GM18502 (cell line): Measurements from ENCODE around the gene PCDHGB6.
"Not testable (repeated sequence)": the region's sequence is repeated elsewhere in the genome, so short reads cannot be mapped to it uniquely, and the experiment has no call there.

Experiments
- ATAC-seq: cut with Tn5 transposase; IDR thresholded peaks from one replicate; pipeline ENCODE4 v1.9.1; 2021; ENCODE audit warnings: mild to moderate bottlenecking; ENCODE audit not compliant: unreplicated experiment, poor library complexity

PCDHGB6 gene

GRCh38 chr5:141414548-141415274 lies 6.9 kb downstream of the PCDHGB6 start:
- ATAC-seq: not testable (repeated sequence)

- ATAC-seq: not testable (repeated sequence)
Measured at GRCh38 chr5:141415275-141415618, 7.4 kb downstream of the PCDHGB6 start.

GRCh38 chr5:141417494-141418172 lies 9.8 kb downstream of the PCDHGB6 start, which contains the start of gene PCDHGB7:
PCDHGB7 (plus strand) TSS chr5:141417677; CDS start chr5:141417860, 183 bp downstream.
- peak; percentile 73 for ATAC-seq

- no peak for ATAC-seq
Measured at GRCh38 chr5:141419074-141419880, 11.5 kb downstream of the PCDHGB6 start.

GRCh38 chr5:141420855-141421488 lies 13.2 kb downstream of the PCDHGB6 start, which contains the start of gene PCDHGA11:
PCDHGA11 (plus strand) TSS chr5:141421051; CDS start chr5:141421228, 177 bp downstream.
- ATAC-seq: peak; percentile 41

- ATAC-seq: no peak
Measured at GRCh38 chr5:141421489-141421855, 13.7 kb downstream of the PCDHGB6 start.

- ATAC-seq: no peak
Measured at GRCh38 chr5:141422742-141423291, 15.0 kb downstream of the PCDHGB6 start.

- no peak for ATAC-seq
Measured at GRCh38 chr5:141427783-141428426, 20.1 kb downstream of the PCDHGB6 start.

- peak; percentile 91 for ATAC-seq
Measured at GRCh38 chr5:141430332-141431113, 22.7 kb downstream of the PCDHGB6 start, which contains the start of gene PCDHGA12. PCDHGA12 (plus strand) TSS chr5:141430507; CDS start chr5:141430760, 253 bp downstream.

- ATAC-seq: peak; percentile 75
Measured at GRCh38 chr5:141431286-141431685, 23.5 kb downstream of the PCDHGB6 start.

GRCh38 chr5:141432308-141432707 lies 24.5 kb downstream of the PCDHGB6 start:
- not testable (repeated sequence) for ATAC-seq

GRCh38 chr5:141432726-141433125 lies 24.9 kb downstream of the PCDHGB6 start:
- not testable (repeated sequence) for ATAC-seq

- no peak for ATAC-seq
Measured at GRCh38 chr5:141434006-141434405, 26.2 kb downstream of the PCDHGB6 start.

GRCh38 chr5:141437221-141437620 lies 29.4 kb downstream of the PCDHGB6 start:
- no peak for ATAC-seq

GRCh38 chr5:141439411-141440141 lies 31.8 kb downstream of the PCDHGB6 start:
- ATAC-seq: no peak

GRCh38 chr5:141440341-141440740 lies 32.5 kb downstream of the PCDHGB6 start:
- no peak for ATAC-seq

GRCh38 chr5:141441571-141442170 lies 33.9 kb downstream of the PCDHGB6 start:
- no peak for ATAC-seq
